PFSK-1 (cell line): ENCODE measurements around the gene TIMMDC1.

ENCODE experiments used
- FOXP2 ChIP-seq: optimal IDR thresholded peaks from 2 replicates; pipeline ENCODE3; 2011; ENCODE audit warnings: borderline replicate concordance, control low read depth, inconsistent platforms; ENCODE audit not compliant: insufficient read depth; ENCODE audit errors: extremely low read length, extremely low read depth
- POLR2AphosphoS5 ChIP-seq: IDR thresholded peaks from 2 replicates; pipeline ENCODE4 v1.6.1; 2012; ENCODE audit warnings: low read depth, mild to moderate bottlenecking, control low read depth, low read length, moderate library complexity
- SIN3A ChIP-seq: IDR thresholded peaks from 2 replicates; pipeline ENCODE4 v1.6.1; 2012; ENCODE audit warnings: mild to moderate bottlenecking, low read length, moderate library complexity, borderline replicate concordance; ENCODE audit not compliant: insufficient read depth
- TAF1 ChIP-seq: IDR thresholded peaks from 2 replicates; pipeline ENCODE4 v1.6.1; 2012; ENCODE audit warnings: low read length, control low read depth, borderline replicate concordance; ENCODE audit not compliant: insufficient read depth
- TF ChIP-seq, protein P1 (sequence below), 2 experiments: IDR thresholded peaks; 2 replicates each; pipeline versions ENCODE4 v1.6.1 to v1.8.0; 2011 to 2012; ENCODE audit warnings: low read depth in 2 of 2, low read length in 2 of 2, control low read depth in 1 of 2, inconsistent platforms in 1 of 2, mild to moderate bottlenecking in 1 of 2, moderate library complexity in 1 of 2; ENCODE audit not compliant: insufficient read depth in 1 of 2

TIMMDC1 gene

DNA sequence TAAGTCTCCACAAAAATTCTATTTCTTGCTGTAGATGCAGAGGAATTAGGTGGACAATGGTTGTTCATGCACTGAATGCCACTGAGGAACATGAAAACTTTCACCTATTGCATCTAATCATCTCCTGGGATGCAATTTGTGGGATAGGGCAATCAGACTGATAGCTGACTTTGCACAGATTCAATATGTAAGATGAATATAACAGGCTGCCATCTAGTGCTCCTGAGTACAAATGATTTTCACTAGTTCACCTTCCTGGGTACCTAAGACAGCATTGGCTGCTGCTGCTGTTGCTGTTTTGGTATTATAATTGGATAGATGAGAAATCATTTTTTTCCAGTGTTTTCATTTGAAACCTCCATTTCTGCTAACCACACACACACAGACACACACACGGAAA, 19.7 kb downstream of the TIMMDC1 start:
- TF ChIP-seq FOXP2 (no peak), TAF1 (no peak), SIN3A (no peak), POLR2AphosphoS5 (no peak)
- TF ChIP-seq, protein P1, sequence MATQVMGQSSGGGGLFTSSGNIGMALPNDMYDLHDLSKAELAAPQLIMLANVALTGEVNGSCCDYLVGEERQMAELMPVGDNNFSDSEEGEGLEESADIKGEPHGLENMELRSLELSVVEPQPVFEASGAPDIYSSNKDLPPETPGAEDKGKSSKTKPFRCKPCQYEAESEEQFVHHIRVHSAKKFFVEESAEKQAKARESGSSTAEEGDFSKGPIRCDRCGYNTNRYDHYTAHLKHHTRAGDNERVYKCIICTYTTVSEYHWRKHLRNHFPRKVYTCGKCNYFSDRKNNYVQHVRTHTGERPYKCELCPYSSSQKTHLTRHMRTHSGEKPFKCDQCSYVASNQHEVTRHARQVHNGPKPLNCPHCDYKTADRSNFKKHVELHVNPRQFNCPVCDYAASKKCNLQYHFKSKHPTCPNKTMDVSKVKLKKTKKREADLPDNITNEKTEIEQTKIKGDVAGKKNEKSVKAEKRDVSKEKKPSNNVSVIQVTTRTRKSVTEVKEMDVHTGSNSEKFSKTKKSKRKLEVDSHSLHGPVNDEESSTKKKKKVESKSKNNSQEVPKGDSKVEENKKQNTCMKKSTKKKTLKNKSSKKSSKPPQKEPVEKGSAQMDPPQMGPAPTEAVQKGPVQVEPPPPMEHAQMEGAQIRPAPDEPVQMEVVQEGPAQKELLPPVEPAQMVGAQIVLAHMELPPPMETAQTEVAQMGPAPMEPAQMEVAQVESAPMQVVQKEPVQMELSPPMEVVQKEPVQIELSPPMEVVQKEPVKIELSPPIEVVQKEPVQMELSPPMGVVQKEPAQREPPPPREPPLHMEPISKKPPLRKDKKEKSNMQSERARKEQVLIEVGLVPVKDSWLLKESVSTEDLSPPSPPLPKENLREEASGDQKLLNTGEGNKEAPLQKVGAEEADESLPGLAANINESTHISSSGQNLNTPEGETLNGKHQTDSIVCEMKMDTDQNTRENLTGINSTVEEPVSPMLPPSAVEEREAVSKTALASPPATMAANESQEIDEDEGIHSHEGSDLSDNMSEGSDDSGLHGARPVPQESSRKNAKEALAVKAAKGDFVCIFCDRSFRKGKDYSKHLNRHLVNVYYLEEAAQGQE (IDR thresholded peaks at IDR 0.05; ENCODE audit: insufficient read depth in 1 of 2, low read depth in 2 of 2, low read length in 2 of 2): no peak

DNA sequence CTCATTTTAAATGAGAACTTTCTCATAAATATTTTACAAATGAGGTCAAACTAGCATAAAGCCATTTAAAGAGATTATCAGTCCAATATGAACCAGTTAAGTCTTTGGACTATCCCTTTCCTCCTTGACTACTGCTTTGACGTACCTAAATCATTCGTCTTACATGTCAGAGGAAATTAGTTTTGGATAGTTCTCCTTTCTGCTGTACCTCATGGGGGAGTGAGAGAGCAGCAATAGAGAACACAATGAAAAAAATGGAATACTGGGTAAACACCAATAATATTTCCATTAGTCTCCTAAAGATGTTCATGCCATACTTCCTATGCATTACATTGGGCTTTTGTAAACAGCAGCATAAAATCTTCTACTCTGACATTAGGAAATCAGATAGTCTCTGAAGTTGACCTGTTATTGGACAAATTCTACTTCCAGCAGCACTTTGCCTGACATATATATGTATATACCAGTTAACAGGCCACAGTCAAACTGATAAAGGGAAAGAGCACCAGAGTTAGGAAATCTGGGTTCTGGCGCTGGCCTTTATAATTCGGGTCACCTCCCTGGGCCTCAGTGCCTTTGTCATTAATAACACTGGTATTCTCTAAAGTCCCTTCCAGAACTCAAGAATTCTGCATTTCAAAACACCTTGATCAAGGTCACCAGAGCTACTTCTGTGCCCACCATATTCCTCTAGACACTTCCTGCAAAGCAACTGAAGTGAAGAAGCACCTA, 26.8 kb downstream of the TIMMDC1 start:
- TF ChIP-seq POLR2AphosphoS5 (no peak), TAF1 (no peak), SIN3A (no peak), FOXP2 (no peak)
- TF ChIP-seq, protein P1 (IDR thresholded peaks at IDR 0.05; ENCODE audit: insufficient read depth in 1 of 2, low read depth in 2 of 2, low read length in 2 of 2): no peak

DNA sequence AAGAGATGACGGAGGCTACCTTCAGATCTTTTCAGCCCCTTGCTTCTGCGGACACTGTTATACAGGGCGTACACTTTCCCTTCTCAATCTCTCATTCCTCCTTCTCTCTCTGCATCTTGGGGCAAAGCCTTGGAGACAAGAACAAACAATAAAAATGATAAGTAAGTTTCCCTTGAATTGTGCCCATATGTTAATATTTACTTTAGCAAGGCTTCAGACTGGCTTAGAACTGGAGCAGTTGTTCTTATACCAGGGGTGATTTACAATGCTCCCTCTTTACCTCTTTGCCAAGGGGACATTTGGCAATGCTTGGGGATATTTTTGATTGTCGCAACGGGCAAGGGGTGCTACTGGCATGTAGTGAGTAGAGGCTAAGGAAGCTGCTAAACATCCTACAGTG, 29.4 kb downstream of the TIMMDC1 start:
- TF ChIP-seq FOXP2: no peak

DNA sequence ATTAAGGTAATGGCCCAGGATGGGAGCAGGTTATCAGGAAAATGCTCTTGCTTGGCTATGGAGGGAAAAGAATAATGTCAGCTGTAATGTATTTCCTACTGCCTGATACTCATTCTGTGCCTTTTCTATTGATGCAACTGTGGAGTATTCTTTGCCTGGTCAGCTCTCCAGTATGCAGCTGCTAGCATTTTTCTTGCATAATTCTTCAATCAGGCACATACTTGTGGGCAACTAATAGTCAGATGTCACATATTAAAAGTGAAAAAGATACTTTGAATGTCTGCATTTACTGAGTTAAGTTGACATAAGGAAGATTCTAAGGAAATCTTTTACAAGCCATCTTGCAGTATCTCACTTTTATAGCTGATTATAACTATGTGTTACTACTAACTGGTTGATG, 31.5 kb downstream of the TIMMDC1 start:
- TF ChIP-seq SIN3A (no peak), FOXP2 (no peak), TAF1 (no peak), POLR2AphosphoS5 (no peak)
- TF ChIP-seq, protein P1 (IDR thresholded peaks at IDR 0.05; ENCODE audit: insufficient read depth in 1 of 2, low read depth in 2 of 2, low read length in 2 of 2): no peak

DNA sequence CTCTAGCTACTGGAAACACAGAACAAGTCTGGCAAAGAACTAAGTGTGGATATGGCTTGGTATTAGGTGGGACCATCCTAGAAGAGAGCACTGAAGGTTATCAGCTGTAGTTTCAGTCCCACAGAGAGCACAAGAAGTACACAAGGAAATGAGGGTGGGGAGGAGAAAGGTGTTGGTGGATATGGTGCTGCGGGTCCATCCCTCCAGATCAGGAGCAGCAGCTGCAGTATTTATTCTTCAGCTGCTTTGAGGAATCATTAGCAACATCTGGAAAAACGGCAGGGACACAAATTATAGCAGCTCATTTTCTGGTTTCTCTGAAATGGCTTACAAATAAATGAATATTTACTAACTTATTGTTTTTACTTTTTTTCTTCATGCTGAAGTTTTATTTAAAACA, 32.1 kb downstream of the TIMMDC1 start:
- TF ChIP-seq, protein P1 (IDR thresholded peaks at IDR 0.05; ENCODE audit: insufficient read depth in 1 of 2, low read depth in 2 of 2, low read length in 2 of 2): no peak
- no peak for TF ChIP-seq SIN3A
- TF ChIP-seq TAF1: no peak
- no peak for TF ChIP-seq FOXP2
- no peak for TF ChIP-seq POLR2AphosphoS5
